Small intestine (tissue), 7 donors: ENCODE data around the gene POLRMT. TPM values are rescaled to one million over a fixed set of nuclear protein-coding genes. Genes with fewer than 3 reads are reported as not detected.
A peak's percentile ranks its signal among the peaks of the same experiment; 100 is the strongest.

Experiments used
- DNase-seq, 2 donors: peaks; one replicate each; pipeline versions ENCODE4 v3.0.0 to v3.0.0-alpha.2; 2013
- FAIRE-seq: peaks from 2 replicates; lab custom pipeline; 2012; peaks lifted over from hg19 to GRCh38; lab: Jason Lieb, UNC
- H3K27ac ChIP-seq, 3 donors: one replicate each; pipeline ENCODE4 v1.5.1; 2013; ENCODE audit warnings: low read length in 2 of 3, mild to moderate bottlenecking in 2 of 3, control low read depth in 1 of 3, inconsistent platforms in 1 of 3, low read depth in 1 of 3, moderate library complexity in 1 of 3
- H3K27me3 ChIP-seq, 3 donors: one replicate each; pipeline ENCODE4 v1.6.1; 2013; ENCODE audit warnings: low read length in 3 of 3, inconsistent platforms in 1 of 3; ENCODE audit not compliant: control insufficient read depth in 3 of 3, insufficient read depth in 3 of 3
- H3K36me3 ChIP-seq, 3 donors: one replicate each; pipeline ENCODE4 v1.6.1; 2013; ENCODE audit warnings: low read length in 3 of 3, inconsistent platforms in 1 of 3, low read depth in 1 of 3, mild to moderate bottlenecking in 1 of 3, moderate library complexity in 1 of 3; ENCODE audit not compliant: control insufficient read depth in 3 of 3, insufficient read depth in 2 of 3
- H3K4me1 ChIP-seq, 3 donors: one replicate each; pipeline ENCODE4 v1.6.1; 2013; ENCODE audit warnings: low read length in 2 of 3, inconsistent platforms in 1 of 3, low read depth in 1 of 3, mild to moderate bottlenecking in 1 of 3, moderate library complexity in 1 of 3; ENCODE audit not compliant: control insufficient read depth in 3 of 3, insufficient read depth in 2 of 3
- H3K4me3 ChIP-seq, 3 donors: one replicate each; pipeline ENCODE4 v1.5.1; 2013; ENCODE audit warnings: low read length in 3 of 3, control low read depth in 1 of 3, inconsistent platforms in 1 of 3, low read depth in 1 of 3, mild to moderate bottlenecking in 1 of 3, moderate library complexity in 1 of 3
- H3K9me3 ChIP-seq, 2 donors: one replicate each; pipeline ENCODE4 v1.6.1; 2013; ENCODE audit warnings: low read depth in 1 of 2, low read length in 1 of 2; ENCODE audit not compliant: control insufficient read depth in 2 of 2, insufficient read depth in 1 of 2
- WGBS, 3 donors: extraction: QIAGEN DNeasy Blood & Tissue Kit; methylation state at CpG; one replicate each; pipeline ENCODE4 v1.1.7; 2013; 5-methylcytosine and 5-hydroxymethylcytosine counted together
- polyA plus RNA-seq, 4 donors: library from polyadenylated mRNA; stranded (reverse) in 3 of 4; unstranded in 1 of 4; fragments of 200-250 nt in 3 of 4; fragments of 120-200 nt in 1 of 4; gene quantifications; one replicate each; pipeline versions ENCODE4 v1.2.1 to v1.2.3, GENCODE V29; 2013
- donor health status: healthy with polysubstance abuse.
- donor health status: control.
- donor health status: control.
- donor health status: Bipolar disorder and iron deficiency.
- donor health status: healthy.

Gene POLRMT
- polyA plus RNA-seq, 4 donors = 63.0 to 153 (median 86.8) TPM

DNA sequence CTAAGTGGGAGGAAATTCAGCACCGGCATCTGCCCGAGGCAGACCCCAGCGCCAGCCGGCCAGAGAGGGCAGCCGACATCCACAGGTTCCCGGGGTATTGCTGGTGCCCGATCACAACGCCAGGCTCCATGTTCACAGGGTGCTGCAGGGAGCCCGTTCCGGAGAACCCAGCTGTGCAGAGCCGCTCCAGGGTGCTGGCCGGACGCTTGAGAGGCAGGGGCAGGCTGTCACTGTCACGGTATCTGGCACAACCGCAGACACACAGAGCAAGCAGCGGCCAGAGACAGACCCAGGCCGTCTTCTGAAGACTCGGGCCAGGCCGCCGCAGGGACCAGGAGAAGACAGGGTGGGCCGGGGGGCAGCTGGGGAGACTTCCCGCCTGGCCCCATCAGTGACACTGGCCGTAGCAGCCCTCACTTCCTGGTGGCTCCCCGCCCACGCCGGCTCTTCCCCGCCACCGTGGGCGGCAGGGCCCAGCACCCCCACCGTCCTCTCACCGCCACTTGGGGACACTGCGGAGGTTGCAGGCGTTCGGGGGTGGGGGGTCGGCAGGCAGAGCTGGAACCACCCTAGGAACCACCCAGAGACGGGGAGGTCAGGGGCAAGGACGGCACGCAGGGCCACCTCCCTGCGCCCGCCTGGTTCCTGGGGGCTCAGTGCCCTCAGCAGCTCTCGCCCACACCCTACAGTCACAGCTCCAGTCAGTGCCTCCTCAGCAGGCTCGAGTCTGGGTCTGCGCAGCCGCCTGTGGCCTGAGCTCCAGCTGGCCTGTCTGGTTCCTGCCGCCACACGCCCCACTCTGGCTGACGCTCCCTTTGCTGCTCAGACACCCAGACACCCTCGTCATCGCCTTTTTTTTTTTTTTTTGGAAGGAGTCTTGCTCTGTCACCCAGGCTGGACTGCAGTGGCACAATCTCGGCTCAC, 25.8 kb upstream of the POLRMT start:
- peaks cover 10 to 60% (median 15%) of the 10 kb centered on the region in 3 donors for H3K4me1 ChIP-seq

DNA sequence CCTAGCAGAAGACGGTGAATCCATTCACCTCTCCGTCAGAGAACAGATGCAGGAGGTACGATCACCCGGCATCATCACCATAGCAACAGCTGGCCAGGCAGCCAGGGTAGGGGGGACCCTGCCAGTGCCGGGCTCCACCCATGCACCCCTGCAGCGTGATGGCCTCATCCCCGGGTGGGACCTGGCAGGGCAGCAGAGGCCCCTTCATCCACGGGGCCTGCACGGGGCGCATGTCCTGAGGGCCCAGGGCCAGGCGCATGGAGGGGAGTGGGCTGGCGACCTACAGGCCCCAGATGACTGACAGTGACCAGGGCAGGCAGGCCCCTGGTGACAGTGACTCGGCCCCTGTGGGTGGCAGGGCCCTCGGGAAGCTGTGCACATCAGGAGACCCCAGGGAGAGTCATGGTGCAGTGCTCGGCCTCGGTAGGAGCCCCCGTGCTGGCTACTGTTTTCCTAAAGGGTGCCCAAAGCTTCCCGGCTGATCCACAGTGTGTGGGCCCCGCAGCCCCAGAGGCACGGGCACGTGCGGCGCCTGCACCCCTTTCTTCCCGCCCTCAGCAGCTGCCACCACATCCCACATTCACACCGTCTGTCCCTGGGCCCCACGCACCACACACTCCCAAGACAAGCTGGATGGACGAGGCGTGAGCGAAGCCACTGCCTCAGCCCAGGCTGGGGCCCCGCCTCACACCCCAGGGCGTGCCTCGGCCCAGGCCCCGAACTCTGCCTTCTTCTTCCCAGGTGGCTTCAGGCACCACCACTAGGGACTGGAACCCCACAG, 24.9 kb upstream of the POLRMT start:
- Histone ChIP-seq H3K4me1 (peaks cover 10 to 52% (median 15%) of the 10 kb centered on the region in 3 donors), H3K36me3 (peaks cover 2 to 71% (median 3%) of the 10 kb centered on the region in 3 donors), H3K9me3 (no peaks in the 10 kb centered on the region), H3K27ac (peak overlapping the region in 1 of 3 donors; percentile 37), H3K27me3 (no peaks in the 10 kb centered on the region), H3K4me3 (no peak overlapping the region)
- 57 to 71% (median 63%) methylated on average over 25 to 33 of the region's 33 CpGs for WGBS, 3 donors
- FAIRE-seq (no peak), DNase-seq (peak in 1 of 2 donors; percentile 53)

More for the DNA sequence above, 25.8 kb upstream of the POLRMT start:
- peak overlapping the region in 1 of 3 donors; percentile 1 for H3K4me3 ChIP-seq
- H3K36me3 ChIP-seq = peaks cover 0 to 62% (median 2%) of the 10 kb centered on the region in 3 donors
- H3K27ac ChIP-seq = peak overlapping the region in 2 of 3 donors; percentile 37 to 63
- FAIRE-seq (no peak), DNase-seq (no peak)
- H3K9me3 ChIP-seq = no peaks in the 10 kb centered on the region
- no peaks in the 10 kb centered on the region for H3K27me3 ChIP-seq
- WGBS, 3 donors = 58 to 67% (median 63%) methylated on average over 50 of the region's 50 CpGs

DNA sequence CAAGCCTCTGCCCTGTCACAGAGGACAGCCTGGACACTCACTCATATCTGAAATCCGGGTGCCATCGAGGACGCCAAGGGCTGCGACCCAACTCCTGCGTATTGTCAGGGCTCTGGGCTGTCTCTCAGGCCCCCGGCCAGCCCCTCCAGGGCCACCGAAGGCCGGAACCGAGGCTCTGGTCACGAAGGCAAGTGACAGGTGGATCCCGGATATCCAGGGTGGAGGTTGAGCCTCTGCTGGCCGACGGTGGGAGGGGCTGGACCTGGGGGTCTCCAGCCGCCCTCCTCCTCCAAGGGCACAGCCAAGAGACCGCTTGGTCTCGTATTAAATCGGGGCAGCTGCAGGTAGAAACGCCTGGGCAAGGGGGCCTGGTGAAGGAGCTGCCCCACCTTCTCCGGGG, 24.3 kb upstream of the POLRMT start:
- no peaks in the 10 kb centered on the region for H3K9me3 ChIP-seq
- 78 to 84% (median 80%) methylated on average over 14 to 19 of the region's 19 CpGs for WGBS, 3 donors
- no peak overlapping the region for H3K27ac ChIP-seq
- DNase-seq (no peak), FAIRE-seq (no peak)
- H3K36me3 ChIP-seq = peaks cover 2 to 77% (median 9%) of the 10 kb centered on the region in 3 donors
- peaks cover 10 to 52% (median 15%) of the 10 kb centered on the region in 3 donors for H3K4me1 ChIP-seq
- H3K27me3 ChIP-seq = no peaks in the 10 kb centered on the region
- H3K4me3 ChIP-seq = no peak overlapping the region

DNA sequence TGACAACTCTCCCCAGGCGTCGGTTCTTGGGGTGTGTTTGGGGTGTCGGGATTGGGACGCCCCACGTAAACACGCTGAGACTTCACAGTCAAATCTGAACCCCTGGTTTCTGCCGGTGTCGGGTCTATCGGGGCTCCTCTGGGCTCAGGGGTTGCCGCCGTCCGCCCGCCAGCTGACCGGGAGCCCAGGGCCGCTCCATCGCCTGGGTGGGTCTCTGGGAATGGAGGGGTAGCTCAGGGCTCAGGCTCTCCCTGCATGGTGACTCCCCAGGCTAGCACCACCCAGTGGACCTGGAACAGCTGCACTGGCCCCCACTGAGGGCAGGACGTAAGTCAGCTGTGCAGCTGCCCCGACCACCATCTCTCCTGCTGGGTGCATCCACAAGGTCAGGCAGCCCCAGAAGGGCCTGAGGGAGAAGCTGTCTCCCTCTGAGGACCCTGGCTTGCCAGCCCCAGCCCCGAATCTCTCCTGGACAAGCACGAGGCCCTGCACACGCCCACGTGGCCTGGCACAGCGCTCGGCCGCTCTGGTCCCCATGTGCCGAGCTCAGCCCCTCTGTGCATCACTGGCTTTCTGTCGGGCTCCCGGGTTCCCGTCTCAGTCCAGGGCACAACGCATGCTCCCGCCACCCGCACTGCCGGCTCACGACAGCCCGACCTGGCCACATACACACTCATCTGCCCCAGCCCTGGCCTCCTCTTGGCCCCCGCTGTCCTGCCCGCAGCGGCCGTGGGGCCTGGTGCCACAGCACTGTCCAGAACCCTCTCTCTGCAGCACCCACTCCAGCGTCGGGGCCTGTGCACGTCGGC, 23.6 kb upstream of the POLRMT start:
- FAIRE-seq = no peak

DNA sequence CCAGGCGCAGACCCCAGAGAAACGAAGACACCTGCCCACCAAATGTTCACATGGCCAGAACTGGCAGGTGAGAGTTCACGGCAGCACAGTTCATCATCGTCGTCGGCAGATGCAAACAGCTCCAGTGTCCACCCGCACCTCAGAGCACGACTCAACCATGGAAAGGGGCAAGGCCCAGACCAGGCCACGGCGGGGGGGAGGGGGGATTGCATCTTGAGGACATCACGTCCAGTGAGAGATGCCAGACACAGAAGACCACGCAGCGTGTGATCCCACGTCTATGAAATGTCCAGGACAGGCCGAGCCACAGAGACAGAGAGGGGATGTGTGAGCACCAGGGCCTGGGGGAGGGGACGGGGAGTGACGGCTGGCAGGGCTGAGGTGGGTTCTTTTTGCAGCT, 22.4 kb upstream of the POLRMT start:
- Histone ChIP-seq H3K4me3 (no peak overlapping the region), H3K27ac (no peak overlapping the region), H3K36me3 (peaks cover 15 to 95% (median 22%) of the 10 kb centered on the region in 3 donors), H3K4me1 (peaks cover 10 to 39% (median 15%) of the 10 kb centered on the region in 3 donors), H3K27me3 (no peaks in the 10 kb centered on the region), H3K9me3 (no peaks in the 10 kb centered on the region)
- FAIRE-seq = no peak
- WGBS, 3 donors = 82 to 84% (median 83%) methylated on average over 17 of the region's 17 CpGs
- no peak for DNase-seq

More for the DNA sequence above, 23.6 kb upstream of the POLRMT start:
- peaks cover 5 to 84% (median 14%) of the 10 kb centered on the region in 3 donors for H3K36me3 ChIP-seq
- no peaks in the 10 kb centered on the region for H3K9me3 ChIP-seq
- WGBS, 3 donors = 81 to 84% (median 81%) methylated on average over 43 of the region's 43 CpGs
- no peak overlapping the region for H3K27ac ChIP-seq
- no peak overlapping the region for H3K4me3 ChIP-seq
- DNase-seq = no peak
- H3K27me3 ChIP-seq = no peaks in the 10 kb centered on the region
- H3K4me1 ChIP-seq = peaks cover 10 to 51% (median 15%) of the 10 kb centered on the region in 3 donors

DNA sequence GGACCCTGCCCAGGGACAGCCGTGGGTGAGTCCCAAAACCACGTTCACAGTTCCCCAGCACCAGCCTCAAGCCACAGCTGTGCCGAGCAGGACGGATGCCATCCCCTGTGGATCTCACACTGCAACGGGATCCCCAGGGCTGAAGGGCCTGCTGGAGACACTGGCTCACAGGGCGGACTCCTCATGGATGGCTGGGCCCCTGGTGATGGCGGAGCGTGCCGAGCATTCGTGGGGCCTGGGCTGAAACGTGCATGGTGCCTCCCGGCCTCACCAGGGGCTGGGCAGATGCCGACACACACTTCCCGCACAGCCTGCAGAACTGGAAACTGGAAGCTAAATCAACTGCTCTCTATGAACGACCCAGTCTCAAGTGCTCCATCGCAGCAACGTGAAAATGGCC, 20.1 kb upstream of the POLRMT start:
- Histone ChIP-seq H3K4me3 (no peak overlapping the region), H3K9me3 (no peaks in the 10 kb centered on the region), H3K27ac (no peak overlapping the region), H3K27me3 (no peaks in the 10 kb centered on the region), H3K36me3 (peaks cover 19 to 93% (median 23%) of the 10 kb centered on the region in 3 donors), H3K4me1 (peaks cover 0 to 17% (median 1%) of the 10 kb centered on the region in 3 donors)
- DNase-seq (no peak), FAIRE-seq (no peak)
- WGBS, 3 donors = 83 to 91% (median 85%) methylated on average over 17 of the region's 17 CpGs

DNA sequence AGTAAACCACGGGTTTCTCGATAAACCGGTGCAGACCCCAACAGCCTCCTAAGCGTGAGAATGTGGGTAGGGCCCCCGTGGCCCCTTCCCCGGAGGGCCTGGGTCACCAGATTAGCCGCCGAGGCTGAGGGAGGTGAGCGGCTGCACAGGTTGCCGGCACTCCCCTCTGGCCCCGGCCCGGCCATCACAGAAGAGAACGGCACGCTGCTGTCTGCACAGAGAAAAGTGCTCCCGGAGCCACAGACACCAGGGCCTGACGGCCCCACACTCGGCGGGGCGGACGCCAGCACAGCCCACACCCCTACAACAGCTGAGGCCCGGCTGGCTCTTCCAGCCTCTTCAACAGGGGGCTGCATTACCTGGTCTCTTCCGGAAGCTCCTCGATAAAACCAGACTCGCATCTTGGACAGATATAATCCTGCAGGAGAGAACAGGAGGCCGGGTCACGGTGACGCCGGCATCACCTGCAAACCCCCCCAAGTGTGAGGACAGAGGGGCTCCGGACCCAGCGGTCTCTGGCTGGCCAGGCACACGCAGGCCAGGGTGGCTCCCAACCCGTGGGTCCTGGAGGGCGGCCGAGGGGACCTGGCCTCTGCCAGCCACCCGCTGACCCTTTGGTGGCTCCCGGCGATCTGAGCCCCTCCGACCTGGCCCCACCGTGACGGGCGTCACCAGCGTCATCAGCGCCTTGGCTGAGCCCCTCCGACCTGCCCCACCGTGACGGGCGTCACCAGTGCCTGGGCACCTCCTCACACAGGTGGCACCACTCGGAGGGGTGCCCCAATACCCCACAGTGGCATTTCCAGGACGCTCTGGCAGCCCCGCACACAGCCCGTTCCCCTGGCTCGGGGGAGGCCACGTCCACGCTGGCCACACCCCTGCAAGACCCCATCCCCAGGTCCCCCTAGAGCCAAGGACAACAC, 19.4 kb upstream of the POLRMT start:
- Histone ChIP-seq H3K9me3 (no peaks in the 10 kb centered on the region), H3K4me1 (peaks cover 0 to 10% (median 0%) of the 10 kb centered on the region in 3 donors), H3K27me3 (no peaks in the 10 kb centered on the region), H3K36me3 (peaks cover 24 to 92% (median 27%) of the 10 kb centered on the region in 3 donors), H3K4me3 (no peak overlapping the region), H3K27ac (no peak overlapping the region)
- WGBS, 3 donors = 92 to 93% (median 92%) methylated on average over 48 to 54 of the region's 54 CpGs
- FAIRE-seq (no peak), DNase-seq (no peak)
